ENCODE measurements around the gene LSP1.

Gene LSP1

DNA sequence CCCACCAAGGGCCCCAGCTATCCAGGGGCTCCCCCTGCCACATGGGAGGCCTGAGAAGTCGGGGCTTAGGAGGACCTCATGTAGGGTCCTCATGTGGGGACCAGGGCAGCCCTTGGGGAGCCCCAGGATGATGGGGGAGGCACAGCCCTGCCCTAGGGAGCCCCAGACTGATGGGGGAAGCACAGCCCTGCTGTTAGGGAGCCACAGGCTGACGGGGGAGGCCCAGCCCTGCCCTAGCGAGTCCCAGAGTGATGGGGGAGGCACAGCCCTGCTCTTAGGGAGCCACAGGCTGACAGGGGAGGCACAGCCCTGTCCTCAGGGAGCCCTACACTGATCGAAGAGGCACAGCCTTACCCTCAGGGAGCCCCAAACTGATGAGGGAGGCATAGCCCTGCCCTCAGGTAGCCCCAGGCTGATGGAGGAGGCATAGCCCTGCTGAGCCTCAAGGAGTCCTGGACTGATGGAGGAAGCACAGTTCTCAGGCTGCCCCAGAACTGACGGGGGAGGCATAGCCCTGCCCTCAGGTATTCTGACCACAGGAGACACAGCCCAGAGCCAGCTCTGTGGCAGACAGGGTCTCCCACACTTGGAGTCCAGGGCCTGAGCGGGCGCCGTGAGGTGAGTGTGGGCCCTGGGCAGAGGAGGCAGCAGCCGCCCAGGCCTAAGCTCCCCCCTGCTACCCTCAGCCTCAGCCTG lies 28.0 kb downstream of the LSP1 start (continued):
- no peak for TF ChIP-seq TCF4 (CRISPR knock-in tag; IDR thresholded peaks at IDR 0.05; ENCODE audit: borderline replicate concordance)
- TF ChIP-seq PATZ1 (CRISPR knock-in tag; IDR thresholded peaks at IDR 0.05; ENCODE audit: borderline replicate concordance), result no peak

- no peak for TF ChIP-seq ZC3H10 (CRISPR knock-in tag; IDR thresholded peaks at IDR 0.05)
- TF ChIP-seq ISL1 (CRISPR knock-in tag; IDR thresholded peaks at IDR 0.05), result no peak
- TF ChIP-seq PPARA (CRISPR knock-in tag; IDR thresholded peaks at IDR 0.05; ENCODE audit: borderline replicate concordance), result no peak
- TF ChIP-seq TSHZ2 (CRISPR knock-in tag; IDR thresholded peaks at IDR 0.05), result no peak
- TF ChIP-seq, protein P1, sequence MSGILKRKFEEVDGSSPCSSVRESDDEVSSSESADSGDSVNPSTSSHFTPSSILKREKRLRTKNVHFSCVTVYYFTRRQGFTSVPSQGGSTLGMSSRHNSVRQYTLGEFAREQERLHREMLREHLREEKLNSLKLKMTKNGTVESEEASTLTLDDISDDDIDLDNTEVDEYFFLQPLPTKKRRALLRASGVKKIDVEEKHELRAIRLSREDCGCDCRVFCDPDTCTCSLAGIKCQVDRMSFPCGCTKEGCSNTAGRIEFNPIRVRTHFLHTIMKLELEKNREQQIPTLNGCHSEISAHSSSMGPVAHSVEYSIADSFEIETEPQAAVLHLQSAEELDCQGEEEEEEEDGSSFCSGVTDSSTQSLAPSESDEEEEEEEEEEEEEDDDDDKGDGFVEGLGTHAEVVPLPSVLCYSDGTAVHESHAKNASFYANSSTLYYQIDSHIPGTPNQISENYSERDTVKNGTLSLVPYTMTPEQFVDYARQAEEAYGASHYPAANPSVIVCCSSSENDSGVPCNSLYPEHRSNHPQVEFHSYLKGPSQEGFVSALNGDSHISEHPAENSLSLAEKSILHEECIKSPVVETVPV (CRISPR knock-in tag; IDR thresholded peaks at IDR 0.05), result no peak
- TF ChIP-seq GLIS3 (CRISPR knock-in tag; IDR thresholded peaks at IDR 0.05), result no peak
- TF ChIP-seq RARB (CRISPR knock-in tag; IDR thresholded peaks at IDR 0.05), result no peak
- no peak for TF ChIP-seq PATZ1 (CRISPR knock-in tag; IDR thresholded peaks at IDR 0.05; ENCODE audit: borderline replicate concordance)
- TF ChIP-seq ZFP3 (CRISPR knock-in tag; IDR thresholded peaks at IDR 0.05), result no peak
- TF ChIP-seq BACH2 (CRISPR knock-in tag; IDR thresholded peaks at IDR 0.05; ENCODE audit: borderline replicate concordance), result no peak
- no peak for TF ChIP-seq POU6F1 (CRISPR knock-in tag; IDR thresholded peaks at IDR 0.05; ENCODE audit: borderline replicate concordance, low read depth)
- ATAC-seq, result peak; percentile 8
Observed at GRCh38 chr11:1881442-1882264, 28.8 kb downstream of the LSP1 start.

DNA sequence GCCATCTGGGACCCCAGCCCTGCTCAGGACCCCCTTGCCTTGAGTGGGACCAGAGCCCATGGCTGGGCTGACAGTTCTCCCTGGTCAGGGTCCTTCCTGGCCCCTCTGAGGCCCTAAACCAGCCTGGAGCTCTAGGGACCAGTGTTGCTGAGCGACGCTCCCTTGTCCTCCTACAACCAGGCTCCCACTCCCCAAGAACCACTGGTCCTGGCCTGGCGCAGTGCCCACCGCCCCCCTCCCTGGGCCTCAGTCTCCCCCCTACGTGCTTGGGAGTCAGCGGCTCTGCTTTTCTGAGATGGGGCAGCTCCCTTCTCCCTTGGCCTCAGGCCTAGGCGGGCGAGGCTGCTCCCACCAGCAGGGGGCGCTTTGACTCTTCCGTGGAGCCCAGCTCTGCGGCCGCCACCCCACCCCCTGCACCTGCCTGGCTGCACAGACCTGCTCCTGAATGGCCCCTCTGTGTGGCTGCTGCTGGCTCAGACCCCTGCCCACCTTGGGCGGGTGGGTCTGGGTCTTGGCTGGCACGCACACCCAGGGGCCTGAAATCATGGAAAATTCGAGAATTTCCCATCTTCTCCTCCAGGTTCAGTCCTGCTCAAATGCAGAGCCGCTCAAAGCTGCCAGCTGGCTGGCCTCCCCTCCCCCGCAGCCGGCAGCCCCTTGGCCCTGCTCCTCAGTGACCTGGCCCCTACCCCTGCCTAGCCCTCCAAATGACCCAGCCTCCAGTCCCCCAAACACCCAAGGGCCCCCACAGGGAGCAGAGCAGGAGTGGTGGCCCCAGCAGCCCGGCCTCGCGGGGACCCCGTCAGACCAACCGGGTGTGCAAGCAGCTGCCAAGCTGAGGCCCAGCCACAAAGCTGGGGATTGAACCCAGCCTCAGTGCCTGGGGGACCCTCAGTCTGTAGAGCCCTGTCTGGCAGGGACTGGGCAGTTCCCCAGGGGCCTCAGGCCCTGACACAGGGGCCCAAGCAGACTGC lies 29.7 kb downstream of the LSP1 start:
- ATAC-seq, result peak; percentile 96
- no peak for TF ChIP-seq ZFP30 (CRISPR knock-in tag; IDR thresholded peaks at IDR 0.05)
- TF ChIP-seq ZC3H10 (CRISPR knock-in tag; IDR thresholded peaks at IDR 0.05), result no peak
- no peak for TF ChIP-seq OSR1 (CRISPR knock-in tag; IDR thresholded peaks at IDR 0.05)
- no peak for TF ChIP-seq ZFP3 (CRISPR knock-in tag; IDR thresholded peaks at IDR 0.05)
- no peak for TF ChIP-seq POU6F1 (CRISPR knock-in tag; IDR thresholded peaks at IDR 0.05; ENCODE audit: borderline replicate concordance, low read depth)
- no peak for TF ChIP-seq CSDC2 (CRISPR knock-in tag; IDR thresholded peaks at IDR 0.05)
- no peak for TF ChIP-seq RARB (CRISPR knock-in tag; IDR thresholded peaks at IDR 0.05)
- no peak for TF ChIP-seq ARNTL (CRISPR knock-in tag; IDR thresholded peaks at IDR 0.05; ENCODE audit: borderline replicate concordance, low read depth)
- no peak for TF ChIP-seq PPARA (CRISPR knock-in tag; IDR thresholded peaks at IDR 0.05; ENCODE audit: borderline replicate concordance)
- TF ChIP-seq TSHZ2 (CRISPR knock-in tag; IDR thresholded peaks at IDR 0.05), result no peak
- no peak for TF ChIP-seq ESRRG (CRISPR knock-in tag; IDR thresholded peaks at IDR 0.05)
- no peak for TF ChIP-seq TCF4 (CRISPR knock-in tag; IDR thresholded peaks at IDR 0.05; ENCODE audit: borderline replicate concordance)
- no peak for TF ChIP-seq ZNF565 (CRISPR knock-in tag; conservative IDR thresholded peaks at IDR 0.05; ENCODE audit: low read depth)
- TF ChIP-seq BACH2 (CRISPR knock-in tag; IDR thresholded peaks at IDR 0.05; ENCODE audit: borderline replicate concordance), result no peak

All from SK-N-SH treated with all-trans-retinoic acid at 6 μM for 48 hours (cell line).